ENCODE results near the gene KIRREL3.

KIRREL3 gene

DNA sequence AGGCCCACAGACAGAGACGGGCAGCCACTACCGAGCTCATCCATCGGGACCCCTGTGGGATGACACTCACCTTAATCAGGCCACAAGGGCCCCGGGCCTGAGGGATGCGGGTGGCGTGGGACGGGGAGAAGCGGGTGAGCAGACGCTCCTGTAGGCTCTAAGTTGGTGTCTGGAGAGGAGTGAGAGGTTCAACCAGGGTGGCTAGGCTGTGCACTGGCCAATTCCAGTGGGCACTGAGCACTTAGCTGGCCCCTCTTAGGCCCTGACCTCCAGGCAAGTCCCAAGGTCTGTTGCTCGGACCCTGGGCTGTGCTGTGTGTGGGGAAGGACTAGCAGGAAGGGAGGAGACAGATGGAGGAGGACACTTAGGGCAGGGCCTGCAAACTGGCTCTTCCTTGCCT is 505.7 kb downstream of the KIRREL3 start:
- DNase-seq (ENCODE audit: insufficient read length, low spot score) = no peak
- no peak for FAIRE-seq
- TF ChIP-seq, protein P1, sequence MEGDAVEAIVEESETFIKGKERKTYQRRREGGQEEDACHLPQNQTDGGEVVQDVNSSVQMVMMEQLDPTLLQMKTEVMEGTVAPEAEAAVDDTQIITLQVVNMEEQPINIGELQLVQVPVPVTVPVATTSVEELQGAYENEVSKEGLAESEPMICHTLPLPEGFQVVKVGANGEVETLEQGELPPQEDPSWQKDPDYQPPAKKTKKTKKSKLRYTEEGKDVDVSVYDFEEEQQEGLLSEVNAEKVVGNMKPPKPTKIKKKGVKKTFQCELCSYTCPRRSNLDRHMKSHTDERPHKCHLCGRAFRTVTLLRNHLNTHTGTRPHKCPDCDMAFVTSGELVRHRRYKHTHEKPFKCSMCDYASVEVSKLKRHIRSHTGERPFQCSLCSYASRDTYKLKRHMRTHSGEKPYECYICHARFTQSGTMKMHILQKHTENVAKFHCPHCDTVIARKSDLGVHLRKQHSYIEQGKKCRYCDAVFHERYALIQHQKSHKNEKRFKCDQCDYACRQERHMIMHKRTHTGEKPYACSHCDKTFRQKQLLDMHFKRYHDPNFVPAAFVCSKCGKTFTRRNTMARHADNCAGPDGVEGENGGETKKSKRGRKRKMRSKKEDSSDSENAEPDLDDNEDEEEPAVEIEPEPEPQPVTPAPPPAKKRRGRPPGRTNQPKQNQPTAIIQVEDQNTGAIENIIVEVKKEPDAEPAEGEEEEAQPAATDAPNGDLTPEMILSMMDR (IDR thresholded peaks at IDR 0.05; ENCODE audit: insufficient read depth, missing control alignments) = no peak

DNA sequence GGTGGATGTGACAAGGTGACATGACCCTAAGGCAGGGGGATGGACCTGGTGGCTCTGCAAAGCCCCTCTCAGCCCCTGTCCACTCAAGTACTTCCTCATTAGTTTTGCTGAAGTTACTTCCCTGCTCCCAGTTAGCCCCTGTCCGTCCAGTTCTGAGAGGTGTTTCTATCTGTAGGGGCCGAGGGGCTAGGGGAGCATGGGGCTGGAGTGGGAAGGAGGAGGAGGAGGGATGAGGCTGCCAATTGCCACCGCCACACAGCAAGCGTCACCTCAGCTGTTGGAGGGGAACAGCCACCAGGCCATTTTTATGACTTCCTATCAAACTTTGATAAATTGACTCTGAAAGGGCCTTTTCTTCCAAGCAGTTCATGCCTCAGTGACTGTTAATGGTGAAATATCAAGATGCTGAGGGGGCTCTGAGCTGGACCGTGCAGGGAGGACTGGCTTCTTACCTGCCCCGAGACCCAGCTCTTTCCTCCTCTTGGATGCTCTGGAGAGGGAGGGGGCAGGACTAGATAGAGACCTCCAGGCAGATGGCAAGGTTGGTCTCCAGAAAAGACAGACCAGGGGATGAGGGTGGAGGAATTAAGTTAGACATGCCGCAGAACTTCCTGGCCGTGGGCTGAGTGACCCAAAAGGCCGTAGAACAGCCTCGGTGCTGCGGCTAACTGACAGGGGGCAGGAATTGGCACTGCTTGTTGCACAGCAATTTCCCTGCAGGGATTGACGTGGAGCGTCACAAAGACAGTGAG is 508.1 kb downstream of the KIRREL3 start:
- no peak for FAIRE-seq

DNA sequence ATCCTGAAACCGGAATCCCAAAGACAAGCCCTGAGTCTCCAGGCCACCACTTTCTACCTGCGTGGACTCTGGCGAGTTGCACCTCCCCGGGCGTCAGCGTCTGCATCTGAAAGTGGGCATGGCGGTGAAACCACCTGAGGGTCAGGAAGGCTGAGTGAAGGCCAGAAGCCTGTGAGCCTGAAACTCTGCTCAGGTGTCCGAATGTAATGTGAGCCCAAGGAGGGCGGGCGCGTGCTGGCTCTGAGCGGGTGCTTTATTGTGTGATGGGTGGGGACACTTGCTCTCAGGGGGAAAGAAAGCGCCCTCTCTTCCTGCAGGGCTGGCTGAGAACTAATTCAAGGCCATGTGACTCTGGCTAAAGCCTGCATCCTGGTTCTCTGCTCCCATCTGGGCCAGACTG is 509.5 kb downstream of the KIRREL3 start:
- TF ChIP-seq, protein P1 (IDR thresholded peaks at IDR 0.05; ENCODE audit: insufficient read depth, missing control alignments) = no peak
- DNase-seq (ENCODE audit: insufficient read length, low spot score) = no peak
- no peak for FAIRE-seq

More for the DNA sequence above, 508.1 kb downstream of the KIRREL3 start:
- no peak for DNase-seq (ENCODE audit: insufficient read length, low spot score)
- TF ChIP-seq, protein P1 (IDR thresholded peaks at IDR 0.05; ENCODE audit: insufficient read depth, missing control alignments) = no peak

DNA sequence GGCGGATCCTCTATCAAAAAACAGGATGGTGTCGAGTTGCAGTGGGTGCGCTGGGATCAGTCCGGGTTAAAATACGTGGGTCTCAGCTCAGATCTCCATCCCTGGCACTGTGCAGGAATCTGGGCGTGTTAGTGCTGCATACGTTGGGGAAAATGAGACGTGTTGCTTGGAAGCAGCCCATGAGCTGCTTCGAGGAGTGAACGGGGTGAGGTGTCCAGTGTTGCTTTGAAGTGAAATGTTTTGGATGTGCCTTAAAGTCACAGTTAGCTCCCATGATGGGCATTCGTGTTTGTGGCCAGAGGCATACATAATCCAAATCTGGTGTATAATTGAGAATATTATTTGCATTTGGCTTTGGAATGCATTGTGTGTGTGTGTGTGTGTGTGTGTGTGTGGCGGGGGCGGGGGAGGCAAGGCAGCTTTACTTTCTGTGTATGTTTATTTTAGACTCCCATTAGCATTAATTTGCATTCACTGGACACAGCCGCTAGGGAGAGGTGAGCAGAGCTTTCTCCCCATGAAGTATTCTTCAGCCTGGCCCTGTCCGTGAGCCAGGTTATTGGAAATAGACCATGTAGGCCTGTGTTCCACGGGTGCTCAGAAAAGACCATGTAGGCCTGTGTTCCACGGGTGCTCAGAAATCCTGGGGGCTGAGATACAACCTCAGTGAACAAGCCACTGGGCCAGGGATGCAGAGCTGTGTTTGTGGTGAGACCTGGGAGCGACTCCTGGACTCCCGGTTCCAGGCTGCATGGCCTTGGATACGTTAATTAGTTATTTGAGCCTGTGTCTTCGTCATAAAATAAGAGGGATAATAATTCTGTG is 510.5 kb downstream of the KIRREL3 start:
- TF ChIP-seq, protein P1 (IDR thresholded peaks at IDR 0.05; ENCODE audit: insufficient read depth, missing control alignments) = no peak

DNA sequence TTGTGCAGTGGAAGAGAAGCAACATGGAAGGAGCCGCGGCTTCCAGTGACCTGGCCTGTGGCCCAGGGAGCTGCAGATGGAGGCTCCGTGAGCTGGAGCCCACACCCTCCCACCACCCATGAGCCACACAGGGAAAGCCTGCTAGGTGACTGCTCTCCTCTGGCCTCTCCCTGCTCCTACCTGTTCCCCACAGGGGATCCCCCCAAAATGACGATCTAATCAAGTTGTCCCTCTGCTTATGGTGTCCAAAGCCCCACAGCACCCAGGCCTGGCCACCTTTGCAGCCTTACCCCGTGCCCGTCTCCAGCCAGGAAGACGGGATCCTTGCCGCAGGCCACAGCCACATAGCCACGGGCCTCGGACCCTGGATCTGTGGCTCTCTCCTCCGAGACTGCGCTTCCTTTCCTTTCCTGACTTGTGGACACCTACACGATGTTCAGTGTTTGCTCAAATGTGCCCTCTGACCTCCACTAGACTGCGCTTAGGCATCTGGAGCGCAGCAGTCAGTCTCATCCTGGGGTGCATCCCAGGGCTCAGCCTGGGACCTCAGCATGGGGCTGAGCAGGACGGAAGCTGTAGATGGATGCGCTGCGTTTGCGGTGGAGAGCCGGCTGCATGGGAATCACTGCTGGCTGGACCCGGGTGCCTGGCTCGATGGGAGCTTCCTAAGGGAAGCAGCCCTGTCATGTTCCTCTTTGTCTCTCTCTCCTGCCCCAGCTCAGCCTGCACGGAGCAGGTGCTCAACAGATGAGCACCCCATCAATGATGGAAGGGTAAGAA is 511.8 kb downstream of the KIRREL3 start:
- TF ChIP-seq, protein P1 (IDR thresholded peaks at IDR 0.05; ENCODE audit: insufficient read depth, missing control alignments) = no peak
- FAIRE-seq = no peak
- no peak for DNase-seq (ENCODE audit: insufficient read length, low spot score)

More for the DNA sequence above, 510.5 kb downstream of the KIRREL3 start:
- no peak for DNase-seq (ENCODE audit: insufficient read length, low spot score)
- no peak for FAIRE-seq

DNA sequence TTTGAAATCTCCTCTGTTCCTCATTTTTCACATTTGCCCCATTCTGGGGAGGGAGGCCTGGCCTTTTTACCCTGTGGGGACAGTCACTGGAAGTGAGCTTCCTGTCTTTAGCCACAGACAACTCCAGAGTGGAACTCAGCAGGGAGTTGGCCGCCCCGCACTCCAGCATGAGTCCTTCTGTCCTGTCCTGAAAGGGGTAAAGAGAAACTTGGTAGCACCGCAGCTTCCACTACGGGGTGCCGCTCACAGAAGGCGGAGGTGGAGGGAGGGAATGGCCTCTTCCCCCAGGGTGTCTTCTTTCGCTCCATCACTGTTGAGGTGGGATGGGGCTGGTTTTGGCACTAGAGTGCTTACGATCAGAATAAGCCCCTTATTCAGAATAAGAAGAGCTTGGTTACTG is 512.9 kb downstream of the KIRREL3 start:
- FAIRE-seq = no peak
- TF ChIP-seq, protein P1 (IDR thresholded peaks at IDR 0.05; ENCODE audit: insufficient read depth, missing control alignments) = no peak
- DNase-seq (ENCODE audit: insufficient read length, low spot score) = no peak

Measured in D721Med (cell line).